Osteoblast (primary cell): ENCODE data around the gene CIB2. TPM values are rescaled to one million over a fixed set of nuclear protein-coding genes. Genes with fewer than 3 reads are reported as not detected.

ENCODE experiments used
- DNase-seq: peaks from one replicate; pipeline ENCODE4 v3.0.0; 2011; ENCODE audit warnings: low spot score, mixed read lengths; ENCODE audit not compliant: insufficient read length; ENCODE audit errors: missing footprints
- H2AFZ ChIP-seq: 2 replicates; pipeline ENCODE4 v1.6.0; 2011; ENCODE audit warnings: mild to moderate bottlenecking, low read length
- H3K27ac ChIP-seq: 2 replicates; pipeline ENCODE4 v1.5.1; 2011; ENCODE audit warnings: mild to moderate bottlenecking, low read depth, low read length, moderate library complexity
- H3K27me3 ChIP-seq: 2 replicates; pipeline ENCODE4 v1.6.0; 2012; ENCODE audit warnings: mild to moderate bottlenecking, control low read depth, inconsistent platforms, low read length, moderate library complexity; ENCODE audit not compliant: insufficient read depth
- H3K36me3 ChIP-seq: 2 replicates; pipeline ENCODE4 v1.5.1; 2011; ENCODE audit warnings: mild to moderate bottlenecking, low read length, control low read depth, moderate library complexity; ENCODE audit not compliant: insufficient read depth
- H3K4me1 ChIP-seq: 2 replicates; pipeline ENCODE4 v1.5.1; 2011; ENCODE audit warnings: mild to moderate bottlenecking, low read length, control low read depth, moderate library complexity; ENCODE audit not compliant: insufficient read depth
- H3K4me2 ChIP-seq: 2 replicates; pipeline ENCODE4 v1.6.0; 2011; ENCODE audit warnings: mild to moderate bottlenecking, low read length; ENCODE audit not compliant: insufficient read depth
- H3K4me3 ChIP-seq: fragments of 200-600 bp; sonication (generic); 3 replicates; pipeline ENCODE4 v1.5.1; 2012; ENCODE audit warnings: mild to moderate bottlenecking, low read length, inconsistent platforms; ENCODE audit not compliant: insufficient read depth
- H3K79me2 ChIP-seq: 2 replicates; pipeline ENCODE4 v1.6.0; 2012; ENCODE audit warnings: mild to moderate bottlenecking, low read length, control low read depth, inconsistent platforms; ENCODE audit not compliant: insufficient read depth
- H3K9me3 ChIP-seq: 2 replicates; pipeline ENCODE4 v1.5.1; 2011; ENCODE audit warnings: low read depth, low read length, control low read depth
- H4K20me1 ChIP-seq: 2 replicates; pipeline ENCODE4 v1.6.0; 2012; ENCODE audit warnings: mild to moderate bottlenecking, low read length, control low read depth; ENCODE audit not compliant: insufficient read depth
- total RNA-seq: library from RNA; depleted of rRNA; stranded (reverse); fragments of >200 nt; gene quantifications from 2 replicates; pipeline ENCODE4 v1.2.3, GENCODE V29; 2012
- TF ChIP-seq, protein P1 (sequence below): IDR thresholded peaks from 2 replicates; pipeline ENCODE4 v1.5.1; 2011; ENCODE audit warnings: mild to moderate bottlenecking, low read depth, low read length, moderate library complexity; ENCODE audit errors: extremely low read depth

The CIB2 gene
- total RNA-seq, 1 donor, result 2.2 TPM

DNA sequence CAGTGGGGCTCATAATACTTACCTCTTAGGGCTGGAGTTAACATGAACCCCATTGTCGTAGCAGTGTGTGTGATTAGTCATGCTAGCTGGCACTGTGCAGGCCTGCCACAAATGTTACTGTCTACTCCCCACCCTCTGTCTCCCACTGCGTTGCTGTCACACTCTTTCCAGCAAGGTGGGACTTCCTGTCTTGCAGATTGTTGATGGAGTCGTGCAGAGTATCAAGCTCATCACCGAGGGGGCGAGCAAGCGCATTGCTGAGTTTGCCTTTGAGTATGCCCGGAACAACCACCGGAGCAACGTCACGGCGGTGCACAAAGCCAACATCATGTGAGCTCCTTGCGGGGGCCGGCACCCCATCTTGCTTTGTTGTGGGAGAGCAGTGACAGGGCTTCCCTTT lies 30.8 kb upstream of the CIB2 start:
- Histone ChIP-seq H3K4me2 (no peak overlapping the region), H3K79me2 (no peaks in the 10 kb centered on the region), H3K4me1 (no peaks in the 10 kb centered on the region), H3K9me3 (no peaks in the 10 kb centered on the region), H3K36me3 (peaks cover 55% of the 10 kb centered on the region), H3K27me3 (no peaks in the 10 kb centered on the region), H3K4me3 (no peak overlapping the region), H3K27ac (no peak overlapping the region), H2AFZ (no peak overlapping the region), H4K20me1 (no peaks in the 10 kb centered on the region)
- no peak for DNase-seq
- TF ChIP-seq, protein P1, sequence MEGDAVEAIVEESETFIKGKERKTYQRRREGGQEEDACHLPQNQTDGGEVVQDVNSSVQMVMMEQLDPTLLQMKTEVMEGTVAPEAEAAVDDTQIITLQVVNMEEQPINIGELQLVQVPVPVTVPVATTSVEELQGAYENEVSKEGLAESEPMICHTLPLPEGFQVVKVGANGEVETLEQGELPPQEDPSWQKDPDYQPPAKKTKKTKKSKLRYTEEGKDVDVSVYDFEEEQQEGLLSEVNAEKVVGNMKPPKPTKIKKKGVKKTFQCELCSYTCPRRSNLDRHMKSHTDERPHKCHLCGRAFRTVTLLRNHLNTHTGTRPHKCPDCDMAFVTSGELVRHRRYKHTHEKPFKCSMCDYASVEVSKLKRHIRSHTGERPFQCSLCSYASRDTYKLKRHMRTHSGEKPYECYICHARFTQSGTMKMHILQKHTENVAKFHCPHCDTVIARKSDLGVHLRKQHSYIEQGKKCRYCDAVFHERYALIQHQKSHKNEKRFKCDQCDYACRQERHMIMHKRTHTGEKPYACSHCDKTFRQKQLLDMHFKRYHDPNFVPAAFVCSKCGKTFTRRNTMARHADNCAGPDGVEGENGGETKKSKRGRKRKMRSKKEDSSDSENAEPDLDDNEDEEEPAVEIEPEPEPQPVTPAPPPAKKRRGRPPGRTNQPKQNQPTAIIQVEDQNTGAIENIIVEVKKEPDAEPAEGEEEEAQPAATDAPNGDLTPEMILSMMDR, result no peak

- Histone ChIP-seq H3K9me3 (no peaks in the 10 kb centered on the region), H3K4me1 (peaks cover 18% of the 10 kb centered on the region), H3K4me3 (no peak overlapping the region), H4K20me1 (no peaks in the 10 kb centered on the region), H2AFZ (no peak overlapping the region), H3K27me3 (no peaks in the 10 kb centered on the region), H3K4me2 (no peak overlapping the region), H3K36me3 (peaks cover 36% of the 10 kb centered on the region), H3K27ac (no peak overlapping the region), H3K79me2 (peaks cover 3% of the 10 kb centered on the region)
- TF ChIP-seq, protein P1, result no peak
- no peak for DNase-seq
These were observed 28.1 kb upstream of the CIB2 start for GRCh38 chr15:78159395-78159794.

DNA sequence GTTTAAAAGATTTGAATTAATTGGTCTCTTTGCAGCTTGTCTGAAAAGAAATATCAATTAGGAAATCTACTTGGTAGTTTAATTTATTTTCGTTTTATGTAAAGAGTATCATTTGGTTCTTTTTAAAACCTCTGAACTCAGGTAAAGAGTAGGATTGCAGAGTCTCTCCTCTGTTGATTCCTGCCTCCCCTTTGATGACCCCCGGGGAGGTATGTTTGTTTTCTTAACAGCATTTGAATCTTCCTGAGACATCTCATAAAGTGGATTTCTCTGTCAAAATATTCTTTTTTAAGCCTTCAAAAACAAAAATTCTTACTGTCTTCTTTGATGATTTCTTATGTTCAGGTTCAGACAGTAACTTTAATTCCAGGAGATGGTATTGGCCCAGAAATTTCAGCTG lies 26.0 kb upstream of the CIB2 start:
- H3K79me2 ChIP-seq, result peaks cover 16% of the 10 kb centered on the region
- H3K9me3 ChIP-seq, result no peaks in the 10 kb centered on the region
- no peaks in the 10 kb centered on the region for H4K20me1 ChIP-seq
- H2AFZ ChIP-seq, result no peak overlapping the region
- no peak overlapping the region for H3K27ac ChIP-seq
- H3K4me3 ChIP-seq, result no peak overlapping the region
- H3K4me1 ChIP-seq, result peaks cover 18% of the 10 kb centered on the region
- TF ChIP-seq, protein P1, result no peak
- no peak overlapping the region for H3K4me2 ChIP-seq
- H3K27me3 ChIP-seq, result no peaks in the 10 kb centered on the region
- H3K36me3 ChIP-seq, result peaks cover 25% of the 10 kb centered on the region
- no peak for DNase-seq

DNA sequence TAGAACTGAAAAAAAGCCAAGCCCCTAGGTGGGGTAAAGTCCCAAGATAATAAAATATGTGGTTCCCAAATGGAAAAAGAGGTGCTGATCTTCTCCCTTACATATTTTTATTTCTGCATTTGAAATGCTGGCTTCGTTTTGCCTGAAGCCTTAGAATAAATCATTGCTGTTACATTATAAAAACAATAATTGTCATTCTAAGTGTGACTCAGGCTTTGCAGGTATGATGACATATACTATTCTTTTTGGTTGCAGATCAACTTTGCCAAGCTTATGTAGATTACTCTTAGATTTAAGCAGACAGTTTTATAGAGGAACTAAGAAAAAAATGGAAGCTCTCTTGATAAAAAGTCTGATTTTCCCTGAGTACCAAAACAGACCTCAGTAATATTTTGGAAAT lies 25.4 kb upstream of the CIB2 start:
- DNase-seq, result no peak
- peaks cover 18% of the 10 kb centered on the region for H3K79me2 ChIP-seq
- no peak overlapping the region for H3K4me2 ChIP-seq
- H4K20me1 ChIP-seq, result no peaks in the 10 kb centered on the region
- TF ChIP-seq, protein P1, result no peak
- H3K27me3 ChIP-seq, result no peaks in the 10 kb centered on the region
- peaks cover 22% of the 10 kb centered on the region for H3K36me3 ChIP-seq
- no peak overlapping the region for H2AFZ ChIP-seq
- H3K27ac ChIP-seq, result no peak overlapping the region
- peaks cover 18% of the 10 kb centered on the region for H3K4me1 ChIP-seq
- no peak overlapping the region for H3K4me3 ChIP-seq
- no peaks in the 10 kb centered on the region for H3K9me3 ChIP-seq
